Ishikawa (cell line): ENCODE measurements around the gene NHLH1.

Source experiments
- CEBPB ChIP-seq: IDR thresholded peaks from 2 replicates; pipeline ENCODE4 v1.6.1; 2012
- CREB1 ChIP-seq: IDR thresholded peaks from 2 replicates; pipeline ENCODE4 v1.6.1; 2012; ENCODE audit warnings: low read depth
- EGR1 ChIP-seq: IDR thresholded peaks from 2 replicates; pipeline ENCODE4 v1.6.1; 2012
- EP300 ChIP-seq: IDR thresholded peaks from 2 replicates; pipeline ENCODE4 v1.6.1; 2012; ENCODE audit warnings: borderline replicate concordance
- FOXM1 ChIP-seq: IDR thresholded peaks from 2 replicates; pipeline ENCODE4 v1.6.1; 2012; ENCODE audit warnings: low read depth, borderline replicate concordance
- MAX ChIP-seq: IDR thresholded peaks from 2 replicates; pipeline ENCODE4 v1.6.1; 2012
- NFIC ChIP-seq: IDR thresholded peaks from 2 replicates; pipeline ENCODE4 v1.6.1; 2012
- RAD21 ChIP-seq: IDR thresholded peaks from 2 replicates; pipeline ENCODE4 v1.6.1; 2012; ENCODE audit warnings: low read depth
- REST ChIP-seq: IDR thresholded peaks from 2 replicates; pipeline ENCODE4 v1.6.1; 2012; ENCODE audit warnings: low read depth, mild to moderate bottlenecking
- TAF1 ChIP-seq: IDR thresholded peaks from 2 replicates; pipeline ENCODE4 v1.6.1; 2012; ENCODE audit warnings: low read depth, mild to moderate bottlenecking
- TCF12 ChIP-seq: IDR thresholded peaks from 2 replicates; pipeline ENCODE4 v1.6.1; 2012; ENCODE audit warnings: low read depth
- TEAD4 ChIP-seq: IDR thresholded peaks from 2 replicates; pipeline ENCODE4 v1.6.1; 2012
- USF1 ChIP-seq: IDR thresholded peaks from 2 replicates; pipeline ENCODE4 v1.6.1; 2012
- YY1 ChIP-seq: IDR thresholded peaks from 2 replicates; pipeline ENCODE4 v1.6.1; 2012; ENCODE audit warnings: low read depth
- ZBTB7A ChIP-seq: IDR thresholded peaks from 2 replicates; pipeline ENCODE4 v1.6.1; 2012; ENCODE audit warnings: low read depth

Gene NHLH1

GRCh38 chr1:160407839-160408801 lies 41.2 kb downstream of the NHLH1 start:
- peak; percentile 68 for TF ChIP-seq TEAD4
- TF ChIP-seq CEBPB: no peak
- no peak for TF ChIP-seq FOXM1
- TF ChIP-seq REST: no peak
- TF ChIP-seq RAD21: no peak
- TF ChIP-seq USF1: no peak
- no peak for TF ChIP-seq YY1
- peak; percentile 79 for TF ChIP-seq NFIC
- no peak for TF ChIP-seq TCF12
- no peak for TF ChIP-seq EP300
- no peak for TF ChIP-seq MAX
- TF ChIP-seq CREB1: no peak
- TF ChIP-seq TAF1: no peak
- TF ChIP-seq ZBTB7A: peak; percentile 52; the same call in 1 of the 2 replicates
- no peak for TF ChIP-seq EGR1

- no peak for TF ChIP-seq TEAD4
Measured at GRCh38 chr1:160408864-160409263, 42.0 kb downstream of the NHLH1 start.

GRCh38 chr1:160409486-160409885 lies 42.6 kb downstream of the NHLH1 start:
- no peak for TF ChIP-seq EP300
- TF ChIP-seq TEAD4: no peak
- no peak for TF ChIP-seq ZBTB7A
- TF ChIP-seq TAF1: no peak
- no peak for TF ChIP-seq EGR1
- TF ChIP-seq REST: no peak
- TF ChIP-seq FOXM1: no peak
- TF ChIP-seq MAX: no peak
- no peak for TF ChIP-seq NFIC
- no peak for TF ChIP-seq USF1
- TF ChIP-seq TCF12: no peak
- no peak for TF ChIP-seq YY1
- no peak for TF ChIP-seq CEBPB
- TF ChIP-seq RAD21: no peak
- no peak for TF ChIP-seq CREB1

GRCh38 chr1:160410406-160411005 lies 43.6 kb downstream of the NHLH1 start:
- no peak for TF ChIP-seq TAF1
- no peak for TF ChIP-seq CREB1
- TF ChIP-seq TEAD4: no peak
- no peak for TF ChIP-seq ZBTB7A
- no peak for TF ChIP-seq FOXM1
- no peak for TF ChIP-seq YY1
- no peak for TF ChIP-seq USF1
- no peak for TF ChIP-seq MAX
- TF ChIP-seq REST: no peak
- no peak for TF ChIP-seq RAD21
- no peak for TF ChIP-seq EGR1
- TF ChIP-seq EP300: no peak
- TF ChIP-seq TCF12: no peak
- no peak for TF ChIP-seq CEBPB
- no peak for TF ChIP-seq NFIC
